ENCODE measurements around the gene LRRC3.

DNA sequence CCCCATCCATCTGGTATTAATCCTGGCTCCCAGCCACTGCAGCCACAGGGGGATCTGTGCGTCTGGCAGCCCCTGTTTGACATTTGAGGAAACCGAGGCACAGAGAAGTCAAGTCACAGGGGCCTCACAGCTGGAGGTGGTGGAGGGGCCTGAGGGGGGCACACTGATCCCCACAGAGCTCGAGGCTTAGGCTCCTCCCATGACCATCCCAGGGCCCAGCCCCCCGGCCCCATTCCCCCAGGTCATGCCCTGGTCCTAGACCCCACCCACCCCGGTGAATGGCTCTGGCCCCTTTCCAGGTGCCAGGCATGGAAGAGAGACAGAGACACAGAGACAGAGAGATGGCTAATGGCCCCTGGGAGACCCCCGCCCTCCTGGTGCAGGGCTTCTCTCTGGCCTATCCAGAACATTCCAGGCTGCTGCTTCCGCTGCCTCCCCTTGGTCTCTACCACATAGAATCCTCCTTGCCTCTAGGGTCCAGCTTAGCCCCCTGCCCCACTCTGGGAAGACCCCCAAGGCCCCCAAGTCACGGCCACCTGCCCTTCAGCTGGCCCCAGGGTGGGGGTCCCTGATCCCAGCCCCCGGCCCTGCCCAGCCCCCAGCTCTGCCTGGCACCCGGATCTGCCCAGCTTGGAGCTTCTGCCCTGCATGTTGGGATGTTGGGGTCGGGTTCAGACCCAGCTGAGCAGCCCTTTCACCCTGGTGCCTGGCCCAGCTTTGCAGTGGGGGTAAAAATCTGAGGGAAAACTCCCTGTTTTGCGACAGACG lies 29.2 kb upstream of the LRRC3 start:
- no peak for TF ChIP-seq CTCF (IDR thresholded peaks at IDR 0.05; ENCODE audit: low read length)
- no peak for TF ChIP-seq EZH2 (IDR thresholded peaks at IDR 0.05; ENCODE audit: borderline replicate concordance, low read length)
